Embryonic facial prominence (tissue), 1 donor: ENCODE measurements around the gene YKT6.
"Not testable (repeated sequence)": the region's sequence is repeated elsewhere in the genome, so short reads cannot be mapped to it uniquely, and the experiment has no call there.

Source experiments
- DNase-seq: peaks from one replicate; pipeline ENCODE4 v3.0.0-alpha.2; 2016; ENCODE audit errors: extremely low spot score

The YKT6 gene

GRCh38 chr7:44172352-44172751, 28.4 kb upstream of the YKT6 start:
- no peak for DNase-seq

DNA sequence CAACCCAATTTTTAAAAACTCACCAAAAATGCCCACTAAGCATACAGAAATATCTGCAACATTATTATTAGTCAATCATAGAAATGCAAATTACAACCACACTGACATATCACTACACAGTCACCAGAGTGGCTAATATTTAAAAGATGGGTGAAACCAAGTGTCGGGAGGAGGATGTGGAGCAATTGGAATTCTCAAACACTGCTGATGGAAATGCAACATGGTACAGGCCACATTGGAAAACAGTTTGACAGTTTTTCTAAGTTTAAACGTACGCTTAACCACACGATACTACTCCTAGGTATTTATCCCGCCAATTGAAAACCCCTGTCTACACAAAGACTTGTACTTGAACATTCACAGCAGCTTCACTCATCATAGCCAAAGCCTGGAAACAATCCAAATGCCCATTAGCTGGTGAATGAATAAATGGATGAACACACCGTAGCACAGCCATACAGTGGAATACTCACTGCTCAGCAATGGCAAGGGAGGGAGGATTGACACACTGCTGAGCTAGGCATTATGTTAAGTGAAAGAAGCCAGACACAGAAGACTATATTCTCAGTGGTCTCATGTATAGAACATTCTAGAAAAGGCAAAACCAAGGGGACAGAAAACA, 27.9 kb upstream of the YKT6 start:
- DNase-seq = no peak

DNA sequence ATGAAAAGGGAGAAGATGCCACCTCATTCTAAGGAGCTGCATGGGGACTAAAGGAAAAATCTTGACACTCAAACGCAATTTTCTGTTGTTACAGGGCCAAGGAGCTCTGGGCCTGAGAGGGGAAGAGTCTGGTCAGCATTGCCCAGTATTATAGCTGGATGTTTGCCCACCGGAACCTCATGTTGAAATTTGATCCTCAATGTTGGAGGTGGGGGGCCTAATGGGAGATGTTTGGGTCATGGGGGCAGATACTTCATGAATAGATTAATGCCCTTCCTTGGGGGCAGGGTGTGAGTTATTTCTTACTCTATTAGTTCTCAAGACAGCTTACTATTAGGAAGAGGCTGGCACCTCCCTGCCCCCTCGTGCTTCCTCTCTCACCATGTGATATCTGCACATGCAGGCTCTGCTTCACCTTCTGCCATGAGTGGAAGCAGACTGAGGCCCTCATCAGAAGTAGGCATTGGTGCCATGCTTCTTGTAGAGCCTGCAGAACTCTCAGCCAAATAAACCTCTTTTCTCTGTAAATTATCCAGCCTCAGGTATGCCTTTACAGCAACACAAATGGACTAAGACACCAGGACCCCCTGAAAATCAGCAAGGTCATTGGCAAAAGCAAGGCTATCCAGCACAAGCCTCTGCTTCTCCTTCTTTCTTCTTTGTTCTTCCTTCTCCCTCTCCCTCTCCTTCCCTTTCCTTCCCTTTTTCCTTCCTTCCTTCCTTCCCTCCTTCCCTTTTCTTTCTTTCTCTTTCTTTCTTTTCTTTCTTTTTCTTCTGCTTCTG, 26.7 kb upstream of the YKT6 start:
- no peak for DNase-seq

- DNase-seq = not testable (repeated sequence)
These were observed 26.2 kb upstream of the YKT6 start for GRCh38 chr7:44174694-44174948.

DNA sequence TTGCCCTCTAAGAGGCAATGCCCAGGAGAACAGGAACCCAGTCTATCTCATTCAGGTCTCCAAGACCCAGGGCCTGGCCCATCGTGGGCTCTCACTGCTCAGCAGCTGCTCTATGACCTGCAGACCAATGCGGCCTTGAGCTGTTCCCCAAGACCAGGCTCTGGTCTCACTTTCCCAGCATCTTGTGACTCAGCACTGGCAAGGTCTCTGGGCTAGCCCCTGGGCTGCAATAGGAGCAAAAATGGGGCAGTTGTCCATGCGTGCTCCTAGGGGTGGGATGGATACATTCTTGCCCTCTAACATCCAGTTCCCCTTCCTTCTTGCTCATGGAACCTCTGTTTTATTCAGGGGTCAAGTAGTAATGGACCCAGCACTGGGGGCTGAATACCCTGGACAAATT, 25.0 kb upstream of the YKT6 start:
- no peak for DNase-seq

GRCh38 chr7:44176486-44176885, 24.3 kb upstream of the YKT6 start:
- DNase-seq = no peak

- no peak for DNase-seq
These were observed 23.1 kb upstream of the YKT6 start for GRCh38 chr7:44177570-44178131.

- no peak for DNase-seq
These were observed 20.1 kb upstream of the YKT6 start for GRCh38 chr7:44180631-44181030.

- DNase-seq = no peak
These were observed 18.0 kb upstream of the YKT6 start for GRCh38 chr7:44182827-44183226.

- DNase-seq = no peak
These were observed 17.4 kb upstream of the YKT6 start for GRCh38 chr7:44183386-44183785.

GRCh38 chr7:44184206-44184872, 16.4 kb upstream of the YKT6 start:
- no peak for DNase-seq

- DNase-seq = no peak
These were observed 15.8 kb upstream of the YKT6 start for GRCh38 chr7:44184873-44185446.

DNA sequence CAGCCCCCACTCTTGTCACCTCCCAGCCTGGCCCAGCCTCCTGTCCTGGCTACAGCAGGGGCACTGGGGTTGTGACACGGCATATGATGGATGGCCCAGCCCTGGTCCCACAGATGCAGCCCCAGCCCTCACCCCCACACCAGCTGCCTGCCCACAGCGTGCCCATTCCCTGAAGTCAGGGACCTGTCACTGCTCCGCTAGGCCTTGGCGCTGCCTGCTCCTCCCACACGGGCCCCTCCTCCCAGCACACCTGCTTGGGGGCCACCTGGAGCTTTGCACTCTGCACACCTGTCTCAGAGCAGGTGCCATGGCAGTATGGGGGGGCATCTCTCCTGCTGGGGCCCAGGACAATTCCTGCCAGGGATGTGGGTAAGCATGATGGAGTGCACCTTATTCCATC, 15.0 kb upstream of the YKT6 start:
- no peak for DNase-seq

GRCh38 chr7:44186736-44187135, 14.0 kb upstream of the YKT6 start:
- no peak for DNase-seq

DNA sequence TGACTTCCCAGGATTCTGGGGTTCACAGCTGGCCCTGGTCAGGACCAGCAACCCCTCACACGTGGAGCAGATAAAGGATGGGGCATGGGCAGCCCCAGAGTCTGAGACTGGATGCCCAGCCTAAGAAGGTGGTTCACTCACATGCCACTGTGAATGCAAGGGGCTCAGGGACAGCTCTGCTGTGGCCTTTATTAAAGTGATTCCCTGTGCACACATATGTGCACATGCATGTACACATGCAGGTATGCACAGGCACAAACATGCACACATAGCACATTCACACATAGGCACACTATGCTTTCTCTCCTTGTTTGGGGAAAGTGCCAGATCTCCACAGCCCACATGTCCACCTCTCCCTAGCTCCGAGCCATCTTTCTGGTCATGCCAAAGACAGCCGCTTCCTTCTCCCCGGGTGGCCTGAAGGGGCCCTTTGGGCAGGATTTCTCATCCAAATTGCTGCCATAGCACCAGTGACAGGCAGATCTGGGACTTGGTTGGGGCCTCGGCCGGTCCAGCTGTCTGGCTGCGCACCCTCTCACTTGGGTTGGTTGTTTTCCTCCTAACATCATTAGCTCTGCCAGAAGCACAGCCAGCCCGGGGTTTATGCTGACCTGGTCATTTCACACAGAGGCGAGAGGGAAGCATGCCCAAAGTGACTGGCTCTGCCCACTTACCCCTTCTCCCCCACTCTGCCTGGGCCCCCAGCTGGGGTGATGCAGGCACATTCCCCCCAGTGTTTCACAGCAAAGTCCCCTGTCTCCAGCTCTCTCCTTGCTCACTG, 13.0 kb upstream of the YKT6 start:
- DNase-seq = no peak

GRCh38 chr7:44188480-44189225, 12.1 kb upstream of the YKT6 start:
- DNase-seq = no peak

GRCh38 chr7:44189286-44189992, 11.3 kb upstream of the YKT6 start, which contains the start of gene GCK:
Gene GCK (minus strand): TSS chr7:44189439. CDS start chr7:44188953, 486 bp downstream.
- DNase-seq = no peak

DNA sequence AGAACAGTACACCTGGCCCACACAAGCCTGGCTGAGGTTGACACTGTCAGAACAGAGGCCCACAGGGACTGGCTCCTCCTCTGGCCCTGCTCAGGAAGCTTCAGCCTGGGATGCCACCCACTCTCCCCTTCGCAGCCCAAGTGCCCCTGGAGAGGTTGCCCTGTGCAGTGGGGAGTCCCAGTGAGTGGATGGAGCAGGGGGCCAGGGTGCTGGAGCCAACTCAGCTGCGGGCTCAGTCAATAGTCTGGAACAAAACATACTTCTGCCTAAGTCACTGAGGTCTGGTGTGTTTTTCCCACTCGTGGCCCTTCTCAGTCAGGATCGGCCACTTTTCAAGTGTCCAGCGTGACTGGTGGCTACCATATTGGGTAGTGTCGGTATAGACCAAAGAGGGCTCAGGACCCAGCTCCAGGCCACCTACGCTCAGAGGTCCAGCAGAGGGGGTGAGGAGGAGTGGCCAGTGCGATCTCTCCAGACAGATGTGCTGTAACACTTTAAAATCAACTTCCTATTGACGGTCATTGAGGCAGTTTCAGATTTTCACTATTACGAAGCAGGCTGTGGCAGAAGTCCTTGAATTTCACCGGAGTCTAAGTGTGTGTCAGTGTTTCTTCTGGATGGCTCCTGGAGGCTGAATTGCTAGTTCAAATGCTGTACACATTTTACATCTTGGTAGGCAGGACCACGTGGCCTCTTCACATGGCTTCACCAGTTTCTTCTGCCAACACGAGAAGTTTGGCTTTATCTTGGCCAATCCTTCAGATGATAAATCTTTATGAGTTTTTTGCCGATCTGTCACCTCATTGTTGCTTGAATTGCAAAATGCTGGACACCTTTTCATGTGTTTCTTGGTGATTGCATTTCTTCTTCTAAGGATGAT, 10.5 kb upstream of the YKT6 start:
- DNase-seq = no peak

DNA sequence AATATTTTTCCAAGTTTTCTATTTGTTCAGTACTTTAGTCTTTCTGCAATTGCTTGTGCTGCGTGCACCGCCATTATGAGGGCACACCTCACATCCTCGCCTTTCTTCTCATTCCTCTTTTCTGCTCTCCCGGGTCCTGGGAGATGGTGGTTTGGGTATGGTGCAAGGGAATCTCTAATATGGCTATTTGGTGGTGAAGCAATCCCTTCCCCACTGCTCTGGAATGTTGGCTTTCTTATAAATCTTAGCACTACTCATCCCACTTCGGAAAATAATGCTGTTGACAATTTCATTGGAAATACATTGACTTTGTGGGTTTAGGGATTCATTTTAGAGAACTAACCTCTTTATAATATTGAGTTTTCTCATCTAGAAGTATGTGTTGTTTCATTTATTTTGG, 9.6 kb upstream of the YKT6 start:
- DNase-seq = no peak
